GM18502 (cell line): Measurements from ENCODE around the gene CD248.

Source experiments
- ATAC-seq: cut with Tn5 transposase; IDR thresholded peaks from one replicate; pipeline ENCODE4 v1.9.1; 2021; ENCODE audit warnings: mild to moderate bottlenecking; ENCODE audit not compliant: unreplicated experiment, poor library complexity

Gene CD248

GRCh38 chr11:66291706-66292542, 24.9 kb downstream of the CD248 start, which contains the start of gene TMEM151A:
Gene TMEM151A (plus strand): TSS chr11:66291894. CDS start chr11:66292014, 120 bp downstream.
- ATAC-seq: no peak

DNA sequence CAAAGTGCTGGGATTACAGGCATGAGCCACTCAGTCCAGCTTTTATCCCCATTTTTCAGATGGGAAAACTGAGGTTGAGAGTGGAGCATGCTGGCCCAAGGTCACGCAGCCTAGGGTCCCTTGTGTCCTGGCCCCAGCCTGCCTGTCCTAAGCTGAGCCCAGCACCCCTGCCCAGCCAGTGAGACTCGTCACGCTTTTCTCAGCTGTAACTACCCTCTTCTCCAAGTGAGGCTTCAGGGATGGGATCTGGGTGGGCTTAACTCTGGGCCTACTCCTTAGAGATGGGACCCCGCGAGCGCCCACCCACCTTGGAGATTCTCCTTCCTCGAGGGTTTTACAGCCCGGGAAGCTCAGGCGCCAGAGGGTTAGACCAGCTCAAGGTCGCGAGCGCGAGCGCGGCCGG, 25.5 kb downstream of the CD248 start:
- ATAC-seq: no peak

GRCh38 chr11:66290330-66290621, 26.6 kb downstream of the CD248 start:
- ATAC-seq: no peak

DNA sequence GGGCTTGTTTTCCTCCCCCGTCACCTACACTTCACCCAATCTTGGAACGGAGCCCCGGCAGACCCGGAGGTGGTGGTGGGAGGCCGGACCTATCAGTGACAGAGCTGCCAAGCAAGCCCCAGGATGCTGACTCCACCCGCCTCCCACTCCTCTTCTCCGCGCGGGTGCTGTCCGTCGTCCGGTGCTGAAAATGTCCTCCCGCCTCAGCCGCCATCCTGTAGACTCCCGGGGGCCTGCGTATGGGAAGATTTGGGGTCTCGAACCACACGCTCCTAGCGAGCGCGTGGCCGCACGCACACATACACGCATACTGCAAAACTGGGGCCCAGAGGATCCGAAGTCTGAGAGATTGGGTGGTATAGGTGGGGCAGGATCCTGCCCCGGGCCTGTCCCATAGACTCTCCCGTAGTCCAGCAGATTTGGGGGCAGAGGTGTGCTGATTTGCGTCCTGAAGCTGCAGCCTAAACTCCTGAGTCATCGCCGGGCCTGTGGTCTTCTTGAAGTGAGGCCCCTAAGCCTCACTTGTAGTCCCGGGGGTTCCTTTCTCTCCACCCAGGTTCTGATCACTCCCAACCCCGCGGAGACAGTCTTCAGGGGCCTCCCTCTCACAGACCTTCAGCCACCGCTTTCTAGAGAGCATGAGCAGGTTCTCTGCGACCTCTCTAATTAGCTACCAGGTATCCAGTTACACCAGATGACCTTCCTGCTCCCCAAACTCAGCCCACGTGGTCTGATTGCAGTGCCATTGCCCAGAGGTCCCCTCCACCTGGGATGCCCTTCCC, 27.1 kb downstream of the CD248 start:
- peak; percentile 36 for ATAC-seq

DNA sequence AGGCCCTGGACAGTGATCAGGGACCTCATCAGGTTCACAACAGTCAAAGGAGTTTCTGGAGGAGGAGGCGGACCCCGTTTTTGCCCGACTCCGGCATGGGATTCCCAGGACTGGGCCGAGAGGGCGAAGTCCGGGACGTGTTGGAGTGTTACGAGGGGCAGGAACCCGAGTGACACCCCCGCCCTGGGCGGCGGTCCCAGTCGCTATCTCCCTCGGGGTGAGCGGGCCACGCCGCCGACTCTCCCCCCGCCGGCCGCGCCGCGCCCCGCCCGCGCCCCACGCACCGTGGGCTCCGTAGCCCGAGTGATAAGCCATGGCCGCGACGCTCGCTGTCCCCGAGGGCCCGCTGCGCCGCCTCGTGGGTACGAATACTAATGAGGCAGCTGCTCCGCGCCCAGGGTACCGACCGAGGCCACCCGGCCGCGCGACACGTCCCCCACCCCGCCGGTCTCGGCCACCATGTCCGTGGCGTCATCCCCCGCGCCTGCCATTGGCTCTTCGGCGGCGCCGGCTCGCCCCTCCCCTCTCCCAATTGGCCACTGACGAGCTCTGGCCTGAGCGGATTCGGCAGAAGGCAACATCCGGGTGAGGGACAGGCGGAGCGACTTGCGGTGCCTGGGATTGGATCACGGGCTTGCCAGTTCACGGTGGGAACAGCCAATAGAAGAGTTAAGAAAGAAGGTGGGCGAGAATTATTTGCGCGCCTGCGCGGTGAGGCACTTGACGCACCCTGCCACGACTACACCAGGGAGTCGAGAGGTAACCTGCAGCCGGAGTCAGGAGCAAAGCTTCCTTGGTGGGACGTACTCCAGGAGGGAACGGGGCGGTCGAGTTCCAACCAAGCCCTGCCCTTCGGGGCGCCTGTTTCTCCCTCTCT, 27.9 kb downstream of the CD248 start, which contains the start of gene YIF1A:
YIF1A (minus strand) TSS at position 473 of the 877 bp plus-strand sequence; CDS start at position 315, 158 bp downstream.
- ATAC-seq: peak; percentile 87

GRCh38 chr11:66287889-66288670, 28.8 kb downstream of the CD248 start:
- ATAC-seq: no peak

GRCh38 chr11:66287211-66287888, 29.5 kb downstream of the CD248 start:
- no peak for ATAC-seq

GRCh38 chr11:66286699-66287098, 30.1 kb downstream of the CD248 start:
- no peak for ATAC-seq

GRCh38 chr11:66285250-66285947, 31.4 kb downstream of the CD248 start:
- ATAC-seq: no peak

GRCh38 chr11:66284526-66285078, 32.2 kb downstream of the CD248 start:
- ATAC-seq: no peak

DNA sequence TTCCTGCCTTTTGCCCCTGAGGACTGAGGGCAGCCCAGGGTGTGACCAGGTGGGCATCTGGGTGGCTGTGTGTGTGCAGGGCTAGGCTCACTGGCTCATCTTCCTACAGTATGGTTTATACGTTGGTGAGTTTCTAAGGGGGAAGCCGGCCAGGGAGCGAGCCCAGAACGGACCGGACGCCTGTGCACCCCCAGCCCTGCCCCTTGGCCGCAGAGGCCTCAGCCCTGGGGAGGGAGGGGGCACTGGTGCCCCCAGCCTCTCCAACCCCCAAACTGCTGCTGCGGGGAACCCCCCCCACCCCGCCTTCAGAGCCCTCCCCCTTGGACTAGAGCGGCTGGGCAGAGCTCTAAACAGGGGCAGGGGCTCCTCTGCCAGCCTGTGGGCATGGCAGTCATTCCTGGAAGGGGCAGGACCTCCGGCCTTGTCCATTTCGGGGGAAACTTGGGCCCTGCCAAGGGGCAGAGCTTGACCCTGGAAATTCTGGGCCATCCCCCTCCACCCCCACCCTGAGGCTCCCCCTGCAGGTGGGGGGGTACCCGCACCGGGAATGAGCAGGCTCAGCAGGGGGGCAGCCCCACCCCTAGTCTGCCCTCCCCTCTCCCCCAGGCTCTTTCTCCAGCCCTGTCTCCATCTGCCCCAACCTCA, 33.3 kb downstream of the CD248 start:
- no peak for ATAC-seq

DNA sequence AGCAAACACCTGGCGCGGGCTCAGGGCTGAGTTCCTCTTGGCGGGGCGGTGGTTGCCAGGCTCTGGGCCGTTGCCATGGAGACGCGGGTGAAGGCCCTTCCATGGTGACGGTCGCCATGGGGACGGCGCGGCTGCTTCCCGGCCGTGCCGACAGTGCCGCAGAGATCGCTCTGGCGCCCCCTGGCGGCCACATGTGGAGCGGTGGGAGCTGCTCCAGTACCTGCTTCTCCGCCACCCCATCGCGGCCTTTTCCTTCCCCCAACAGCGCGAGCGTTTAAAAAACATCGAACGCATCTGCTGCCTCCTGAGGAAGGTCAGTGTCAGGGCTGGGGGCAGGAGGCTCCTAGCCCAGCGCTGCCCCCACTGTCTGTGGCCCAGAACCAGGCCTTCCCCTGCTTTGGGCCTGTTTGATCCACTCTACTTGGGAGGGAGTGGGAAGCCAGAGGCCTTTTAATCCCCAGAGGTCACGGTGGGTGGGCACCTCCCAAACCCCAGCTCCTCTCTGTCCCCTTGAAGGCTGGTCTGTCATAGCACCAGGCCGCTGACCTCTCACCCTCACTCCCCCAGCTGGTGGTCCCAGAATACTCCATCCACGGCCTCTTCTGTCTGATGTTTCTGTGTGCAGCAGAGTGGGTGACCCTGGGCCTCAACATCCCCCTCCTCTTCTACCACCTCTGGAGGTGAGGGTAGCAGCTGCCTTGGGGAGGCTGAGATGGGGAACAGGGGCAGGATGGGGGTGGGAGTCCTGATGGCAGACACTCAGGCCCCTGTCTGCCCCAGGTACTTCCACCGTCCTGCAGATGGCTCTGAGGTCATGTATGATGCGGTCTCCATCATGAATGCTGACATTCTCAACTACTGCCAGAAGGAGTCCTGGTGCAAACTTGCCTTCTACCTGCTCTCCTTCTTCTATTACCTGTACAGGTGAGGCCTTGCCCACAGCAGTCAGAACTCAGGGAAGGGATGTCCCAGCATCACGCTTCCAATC, 34.1 kb downstream of the CD248 start:
- ATAC-seq: peak; percentile 74

DNA sequence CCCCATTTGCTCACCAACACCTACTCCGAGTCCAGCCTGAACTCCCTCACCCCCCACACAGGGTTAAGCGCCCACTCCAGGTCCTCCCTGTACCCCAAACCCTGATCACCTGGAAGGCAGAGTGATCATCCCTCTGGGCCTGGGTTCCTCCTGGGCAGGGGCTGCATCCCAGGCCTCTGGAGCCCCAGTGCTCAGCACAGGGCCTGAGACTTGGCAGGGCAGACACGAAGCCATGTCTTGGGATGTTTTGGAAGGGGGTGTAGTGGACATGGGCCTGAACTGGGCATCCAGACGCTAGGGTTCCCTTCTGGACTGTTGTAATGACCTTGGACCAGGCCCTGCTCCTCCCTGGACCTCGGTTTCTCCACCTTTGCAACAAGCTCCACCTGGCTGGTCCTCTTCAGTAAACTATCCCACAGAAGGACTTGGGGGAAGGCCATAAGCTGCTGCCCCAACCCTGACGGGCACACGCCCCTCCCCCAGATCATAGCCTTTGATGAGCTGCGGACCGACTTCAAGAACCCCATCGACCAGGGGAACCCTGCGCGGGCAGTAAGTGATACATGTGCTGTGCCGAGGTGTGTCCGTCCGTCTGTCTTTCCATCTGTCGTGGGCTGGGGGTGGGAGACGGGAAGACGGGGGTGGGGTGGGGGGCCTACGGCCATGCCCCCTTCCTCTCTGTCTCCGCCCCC, 34.9 kb downstream of the CD248 start:
- ATAC-seq: no peak

DNA sequence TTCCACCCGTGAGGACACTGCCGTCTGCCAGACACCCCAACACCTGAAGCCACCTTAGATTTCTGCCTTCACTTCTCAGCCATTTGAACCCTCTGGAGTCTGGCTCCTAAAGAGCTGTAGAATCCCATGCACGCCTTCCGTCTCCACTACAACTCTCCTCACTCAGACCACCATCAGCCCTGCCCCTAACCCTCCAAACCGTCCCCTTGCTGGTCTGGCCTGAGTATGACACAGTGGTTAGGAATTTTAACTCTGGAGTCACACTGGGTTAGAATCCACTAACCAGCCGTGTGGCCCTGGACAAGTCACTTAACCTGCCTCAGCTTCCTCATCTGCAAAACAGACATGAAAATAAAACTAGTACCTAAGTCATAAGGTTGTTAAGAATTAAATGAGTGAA, 35.8 kb downstream of the CD248 start:
- ATAC-seq: no peak

DNA sequence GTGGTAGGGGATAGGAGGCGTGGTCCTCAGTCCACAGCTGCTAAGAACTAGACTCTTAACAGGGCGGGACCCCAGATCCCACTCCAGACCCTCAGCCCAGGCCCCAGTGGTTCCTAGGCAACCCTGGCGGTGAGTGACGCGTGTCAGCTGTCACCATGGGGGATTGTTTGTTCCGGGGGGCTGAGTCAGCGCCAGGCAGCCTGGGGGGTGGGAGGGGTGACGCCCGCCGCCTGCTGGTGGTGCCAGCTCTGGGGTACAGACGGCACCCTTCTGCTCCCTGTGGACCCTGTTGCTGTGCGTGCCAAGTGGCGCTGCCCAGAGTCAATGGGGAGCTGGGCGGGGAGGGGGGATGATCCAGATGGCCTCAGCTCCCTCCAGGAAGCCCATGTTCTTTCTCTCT, 36.4 kb downstream of the CD248 start:
- no peak for ATAC-seq

DNA sequence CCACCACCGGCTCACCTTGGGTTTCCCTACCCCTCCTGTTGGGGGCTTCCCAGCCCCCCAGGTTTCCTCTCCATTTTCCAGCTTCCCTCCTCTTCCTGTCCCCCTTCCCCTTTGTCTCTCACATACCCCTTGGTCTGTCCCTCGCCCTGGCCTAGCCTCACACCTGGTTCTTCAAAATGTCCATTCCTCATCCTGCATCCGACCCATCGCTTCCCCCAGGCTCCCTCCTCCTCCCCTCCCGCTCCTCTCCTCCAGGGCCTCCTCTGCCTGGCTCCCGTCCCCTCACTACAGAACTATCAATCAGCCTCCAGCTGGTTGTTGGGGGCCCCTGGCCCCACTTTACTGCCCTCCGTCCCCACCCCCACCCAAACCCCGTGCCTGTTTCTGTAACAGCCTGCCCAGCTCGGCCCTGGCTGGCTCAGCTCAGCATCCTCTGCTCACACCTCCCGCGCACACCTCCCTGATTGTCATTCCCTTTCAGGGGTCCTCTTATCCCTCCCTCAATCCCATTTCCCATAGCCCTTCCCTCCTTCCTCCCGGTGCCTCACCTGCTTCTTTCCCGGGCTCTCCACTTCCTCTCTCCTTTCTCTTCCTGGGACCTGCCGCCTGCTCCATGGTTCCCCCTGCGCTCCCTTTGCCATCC, 37.6 kb downstream of the CD248 start:
- ATAC-seq: no peak
